Activated CD4-positive, alpha-beta T cell treated with anti-CD3 and anti-CD28 coated beads, Interleukin-2, amount 10 ng/mL, durations not matched to agents 7 days and 5 days (primary cell): ENCODE measurements around the gene C2CD2L. TPM values are rescaled to one million over a fixed set of nuclear protein-coding genes. Genes with fewer than 3 reads are reported as not detected.
"Not testable (repeated sequence)": the region's sequence is repeated elsewhere in the genome, so short reads cannot be mapped to it uniquely, and the experiment has no call there.

Experiments used
- CTCF ChIA-PET: fragments of 350-600 bp; sonication (Branson Sonifier 250); formaldehyde crosslinking; loops from one replicate; lab custom pipeline; 2021; ENCODE audit warnings: antibody characterized with exemption; lab: Charles Lee
- POLR2A ChIA-PET: fragments of 350-600 bp; sonication (Branson Sonifier 250); formaldehyde crosslinking; loops from one replicate; lab custom pipeline; 2021; ENCODE audit warnings: antibody characterized with exemption; lab: Charles Lee
- DNase-seq: peaks from one replicate; pipeline ENCODE4 v3.0.0-alpha.2; 2020
- H3K27ac Mint-ChIP-seq: one replicate; pipeline ENCODE4 v1.8.0; 2021; ENCODE audit warnings: mild to moderate bottlenecking, moderate library complexity, mixed read lengths
- H3K27me3 Mint-ChIP-seq: one replicate; pipeline ENCODE4 v1.8.0; 2021; ENCODE audit warnings: mixed read lengths
- H3K36me3 Mint-ChIP-seq: one replicate; pipeline ENCODE4 v1.8.0; 2021; ENCODE audit warnings: low read depth, mixed read lengths
- H3K4me1 Mint-ChIP-seq: one replicate; pipeline ENCODE4 v1.8.0; 2021; ENCODE audit warnings: mixed read lengths
- H3K4me3 Mint-ChIP-seq: one replicate; pipeline ENCODE4 v1.8.0; 2021; ENCODE audit warnings: mild to moderate bottlenecking, moderate library complexity, mixed read lengths
- H3K9me3 Mint-ChIP-seq: one replicate; pipeline ENCODE4 v1.8.0; 2021; ENCODE audit warnings: mixed read lengths
- total RNA-seq, 2 experiments: library from RNA; stranded (reverse); gene quantifications; one replicate each; pipeline ENCODE4 v1.2.3, GENCODE V29; 2021

Gene C2CD2L
- total RNA-seq, 2 experiments from 2014 or later = 28.4 to 30.0 TPM

GRCh38 chr11:119118946-119119345, 11.8 kb downstream of the C2CD2L start:
- Mint-ChIP-seq H3K4me3 (no peak overlapping the region), H3K27ac (no peak overlapping the region), H3K4me1 (peaks cover 49% of the 10 kb centered on the region), H3K9me3 (no peaks in the 10 kb centered on the region), H3K36me3 (peaks cover 44% of the 10 kb centered on the region), H3K27me3 (no peaks in the 10 kb centered on the region)
- CTCF ChIA-PET = interaction anchor here (0.6 to 1.7 kb wide), 4 partner anchors 10 to 134 kb away, joined by 3 to 8 read pairs (median 4); partner anchors contain the start of genes DPAGT1 and VPS11
- no peak for DNase-seq
- POLR2A ChIA-PET = interaction anchor here (1.2 kb wide), 1 partner anchor 24 kb away, joined by 3 read pairs; a partner anchor contains a TSS

DNA sequence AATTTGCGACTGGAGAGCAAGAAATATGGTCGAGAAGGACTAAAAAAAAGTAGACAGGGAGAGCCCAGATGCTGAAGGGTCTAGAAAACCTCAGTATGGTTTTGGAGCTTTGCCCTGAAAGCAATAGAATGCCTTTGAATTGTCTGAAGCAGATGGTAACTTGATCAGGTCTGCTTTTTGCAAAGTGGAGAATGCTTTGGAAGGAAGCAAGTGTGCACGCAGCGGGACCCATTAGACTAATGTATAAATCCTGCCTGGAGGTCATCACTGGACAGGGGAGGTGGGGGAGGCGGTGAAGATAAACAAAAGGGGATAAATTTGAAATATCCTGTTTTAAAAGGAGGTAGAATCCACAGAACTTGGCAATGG, 13.5 kb downstream of the C2CD2L start:
- no peaks in the 10 kb centered on the region for H3K27me3 Mint-ChIP-seq
- H3K4me1 Mint-ChIP-seq = peaks cover 38% of the 10 kb centered on the region
- ChIA-PET CTCF (interaction anchor here (0.9 kb wide), 1 partner anchor 12 kb away, joined by 3 read pairs; no protein-coding TSS in a partner anchor), POLR2A (no interaction called here)
- no peaks in the 10 kb centered on the region for H3K9me3 Mint-ChIP-seq
- peak overlapping the region; percentile 99 for H3K4me3 Mint-ChIP-seq
- H3K27ac Mint-ChIP-seq = peak overlapping the region; percentile 90
- DNase-seq = no peak
- H3K36me3 Mint-ChIP-seq = peaks cover 38% of the 10 kb centered on the region

DNA sequence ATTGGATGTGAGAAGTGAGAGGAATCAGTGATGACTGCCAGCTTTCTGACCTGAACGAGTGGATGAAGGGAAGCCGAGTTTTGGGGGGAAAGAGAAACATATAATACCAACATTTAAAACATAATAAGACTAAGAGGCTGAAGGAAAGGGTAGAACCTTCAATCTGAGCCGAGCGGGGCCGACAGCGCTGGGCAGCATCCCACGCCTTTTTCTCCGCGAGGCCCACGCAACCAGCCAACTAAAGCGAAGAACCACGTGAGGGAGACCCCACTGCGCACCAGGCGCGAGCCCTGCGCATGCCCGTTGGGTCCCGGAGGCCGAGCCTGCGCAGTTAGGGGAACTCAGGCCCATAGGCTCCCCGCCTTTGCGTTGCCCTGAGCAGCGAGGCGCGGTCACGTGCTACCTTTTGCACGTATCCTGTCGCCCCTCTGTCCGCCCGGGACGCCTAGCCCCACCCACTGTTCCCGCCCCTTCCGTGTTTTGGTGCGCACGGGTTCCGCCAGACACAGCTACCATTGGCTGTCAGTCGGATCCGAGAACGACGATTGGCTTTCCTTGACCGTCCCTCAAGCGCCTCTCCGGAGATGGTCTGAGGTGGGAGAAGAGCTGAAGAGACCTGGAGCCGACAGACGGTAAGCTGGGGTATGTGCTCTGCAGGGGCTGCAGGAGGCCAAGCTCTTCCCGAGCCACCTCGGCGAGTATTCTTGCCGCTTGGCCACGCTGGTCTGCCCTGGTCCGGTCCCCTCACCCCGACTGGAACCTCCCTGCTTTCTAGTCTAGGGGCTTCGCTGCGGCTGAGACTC, 14.1 kb downstream of the C2CD2L start, which contains the start of gene HINFP:
Gene HINFP (plus strand): TSS at position 573 of the 803 bp plus-strand sequence. CDS start 5,365 bp downstream, outside the sequence.
- Mint-ChIP-seq H3K36me3 (peaks cover 32% of the 10 kb centered on the region), H3K4me1 (peaks cover 34% of the 10 kb centered on the region)
- CTCF ChIA-PET = interaction anchor here (0.6 to 1.4 kb wide), 9 partner anchors 8 to 305 kb away, joined by 3 to 4 read pairs (median 3); partner anchors contain the start of gene NLRX1

DNA sequence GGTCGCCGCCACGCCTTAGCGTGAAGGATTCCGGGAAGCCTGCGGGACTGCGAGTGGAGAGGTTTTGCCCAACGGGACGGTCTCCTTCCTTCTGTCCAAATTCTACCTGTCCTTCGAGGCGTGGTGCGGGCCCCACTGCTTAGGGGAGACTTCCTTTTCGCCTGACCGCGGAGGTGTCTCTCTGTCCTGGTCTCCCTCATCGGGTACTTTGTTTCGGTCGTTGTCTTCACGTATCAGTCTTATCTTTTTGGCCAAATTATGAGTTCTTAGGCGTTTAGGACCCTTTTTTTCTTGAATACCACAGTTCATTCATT, 14.6 kb downstream of the C2CD2L start:
- H3K4me1 Mint-ChIP-seq = peaks cover 38% of the 10 kb centered on the region
- peak overlapping the region; percentile 90 for H3K27ac Mint-ChIP-seq
- no peaks in the 10 kb centered on the region for H3K27me3 Mint-ChIP-seq
- H3K4me3 Mint-ChIP-seq = peak overlapping the region; percentile 99
- POLR2A ChIA-PET = no interaction called here
- DNase-seq = no peak
- peaks cover 30% of the 10 kb centered on the region for H3K36me3 Mint-ChIP-seq
- CTCF ChIA-PET = interaction anchor here (0.6 to 1.4 kb wide), 9 partner anchors 9 to 305 kb away, joined by 3 to 4 read pairs (median 3); partner anchors contain the start of gene NLRX1
- H3K9me3 Mint-ChIP-seq = no peaks in the 10 kb centered on the region

More for the DNA sequence above, 14.1 kb downstream of the C2CD2L start, which contains the start of gene HINFP:
- POLR2A ChIA-PET = interaction anchor here (0.6 kb wide), 1 partner anchor 122 kb away, joined by 7 read pairs; no protein-coding TSS in a partner anchor
- H3K4me3 Mint-ChIP-seq = peak within 1 kb of the TSS; percentile 99
- H3K9me3 Mint-ChIP-seq = no peaks in the 10 kb centered on the region
- peak; percentile 100 for DNase-seq
- peak within 1 kb of the TSS; percentile 90 for H3K27ac Mint-ChIP-seq
- no peaks in the 10 kb centered on the region for H3K27me3 Mint-ChIP-seq

- peaks cover 23% of the 10 kb centered on the region for H3K36me3 Mint-ChIP-seq
- no peaks in the 10 kb centered on the region for H3K9me3 Mint-ChIP-seq
- ChIA-PET POLR2A (no interaction called here), CTCF (interaction anchor here (1.8 kb wide), 1 partner anchor 81 kb away, joined by 4 read pairs; the partner anchor contains the start of gene CBL)
- H3K27ac Mint-ChIP-seq = peak overlapping the region; percentile 31
- peaks cover 34% of the 10 kb centered on the region for H3K4me1 Mint-ChIP-seq
- DNase-seq = no peak
- no peak overlapping the region for H3K4me3 Mint-ChIP-seq
- H3K27me3 Mint-ChIP-seq = no peaks in the 10 kb centered on the region
Measured at GRCh38 chr11:119125821-119126220, 18.7 kb downstream of the C2CD2L start.

GRCh38 chr11:119126675-119127268, 19.6 kb downstream of the C2CD2L start:
- peaks cover 32% of the 10 kb centered on the region for H3K36me3 Mint-ChIP-seq
- ChIA-PET CTCF (interaction anchor here (0.5 to 1.8 kb wide), 3 partner anchors 11 to 164 kb away, joined by 3 to 4 read pairs (median 4); partner anchors contain the start of gene CBL), POLR2A (no interaction called here)
- H3K27me3 Mint-ChIP-seq = no peaks in the 10 kb centered on the region
- no peak overlapping the region for H3K4me3 Mint-ChIP-seq
- H3K9me3 Mint-ChIP-seq = no peaks in the 10 kb centered on the region
- no peak overlapping the region for H3K27ac Mint-ChIP-seq
- peaks cover 31% of the 10 kb centered on the region for H3K4me1 Mint-ChIP-seq
- no peak for DNase-seq

GRCh38 chr11:119130662-119131061, 23.5 kb downstream of the C2CD2L start:
- Mint-ChIP-seq H3K9me3 (no peaks in the 10 kb centered on the region), H3K36me3 (peaks cover 44% of the 10 kb centered on the region), H3K4me1 (peaks cover 13% of the 10 kb centered on the region), H3K4me3 (no peak overlapping the region), H3K27me3 (no peaks in the 10 kb centered on the region), H3K27ac (no peak overlapping the region)
- ChIA-PET POLR2A (no interaction called here), CTCF (interaction anchor here (1.6 kb wide), 1 partner anchor 19 kb away, joined by 4 read pairs; no protein-coding TSS in a partner anchor)
- DNase-seq = no peak

DNA sequence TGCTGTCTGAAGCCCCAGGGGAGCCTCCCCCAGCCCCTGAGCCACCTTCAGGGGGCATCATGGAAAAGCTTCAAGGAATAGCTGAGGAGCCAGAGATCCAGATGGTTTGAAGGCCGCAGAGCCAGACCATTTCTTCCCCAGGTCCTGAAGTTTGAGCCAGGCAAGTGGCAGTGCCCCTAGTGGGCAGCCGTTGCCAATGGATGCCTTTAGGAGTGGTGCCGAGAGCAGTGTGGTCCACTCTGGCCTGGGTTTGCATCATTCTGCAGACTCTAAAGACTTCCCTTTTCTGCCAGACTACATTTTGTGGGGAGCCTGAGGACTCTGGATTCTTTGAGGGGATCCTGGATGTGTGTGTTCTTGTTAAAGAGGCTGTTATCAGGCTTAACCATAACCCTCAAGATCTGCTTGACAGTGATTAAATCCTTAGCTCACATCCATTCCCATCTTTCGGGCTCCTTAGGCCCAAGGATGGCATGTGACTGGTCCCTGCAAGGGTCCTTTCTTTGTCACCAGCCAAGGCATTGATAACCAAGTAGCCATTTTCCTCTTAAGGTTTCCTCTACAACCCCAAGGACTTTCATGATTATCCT, 27.3 kb downstream of the C2CD2L start:
- no peak for DNase-seq
- no peak overlapping the region for H3K4me3 Mint-ChIP-seq
- H3K9me3 Mint-ChIP-seq = no peaks in the 10 kb centered on the region
- ChIA-PET POLR2A (no interaction called here), CTCF (interaction anchor here (1.2 kb wide), 1 partner anchor 28 kb away, joined by 3 read pairs; no protein-coding TSS in a partner anchor)
- no peak overlapping the region for H3K27ac Mint-ChIP-seq
- H3K27me3 Mint-ChIP-seq = peaks cover 13% of the 10 kb centered on the region
- no peaks in the 10 kb centered on the region for H3K4me1 Mint-ChIP-seq
- peaks cover 39% of the 10 kb centered on the region for H3K36me3 Mint-ChIP-seq

DNA sequence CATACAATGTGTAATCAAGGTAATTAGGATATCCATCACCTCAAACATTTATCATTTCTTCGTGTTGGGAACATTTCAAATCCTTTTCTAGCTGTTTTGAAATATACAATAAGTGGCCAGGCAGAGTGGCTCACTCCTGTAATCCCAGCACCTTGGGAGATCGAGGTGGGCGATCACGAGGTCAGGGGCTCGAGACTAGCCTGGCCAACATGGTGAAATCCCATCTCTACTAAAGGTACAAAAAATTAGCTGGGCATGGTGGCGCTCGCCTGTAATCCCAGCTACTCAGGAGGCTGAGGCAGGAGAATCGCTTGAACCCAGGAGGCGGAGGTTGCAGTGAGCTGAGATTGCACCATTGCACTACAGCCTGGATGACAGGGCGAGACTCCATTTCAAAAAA, 32.1 kb downstream of the C2CD2L start:
- H3K27me3 Mint-ChIP-seq = peaks cover 25% of the 10 kb centered on the region
- CTCF ChIA-PET = interaction anchor here (1.0 to 1.9 kb wide), 3 partner anchors 13 to 56 kb away, joined by 4 to 5 read pairs (median 4); no protein-coding TSS in a partner anchor
- H3K4me1 Mint-ChIP-seq, H3K4me3 Mint-ChIP-seq, H3K9me3 Mint-ChIP-seq, DNase-seq, H3K36me3 Mint-ChIP-seq, POLR2A ChIA-PET, H3K27ac Mint-ChIP-seq: not testable (repeated sequence)

DNA sequence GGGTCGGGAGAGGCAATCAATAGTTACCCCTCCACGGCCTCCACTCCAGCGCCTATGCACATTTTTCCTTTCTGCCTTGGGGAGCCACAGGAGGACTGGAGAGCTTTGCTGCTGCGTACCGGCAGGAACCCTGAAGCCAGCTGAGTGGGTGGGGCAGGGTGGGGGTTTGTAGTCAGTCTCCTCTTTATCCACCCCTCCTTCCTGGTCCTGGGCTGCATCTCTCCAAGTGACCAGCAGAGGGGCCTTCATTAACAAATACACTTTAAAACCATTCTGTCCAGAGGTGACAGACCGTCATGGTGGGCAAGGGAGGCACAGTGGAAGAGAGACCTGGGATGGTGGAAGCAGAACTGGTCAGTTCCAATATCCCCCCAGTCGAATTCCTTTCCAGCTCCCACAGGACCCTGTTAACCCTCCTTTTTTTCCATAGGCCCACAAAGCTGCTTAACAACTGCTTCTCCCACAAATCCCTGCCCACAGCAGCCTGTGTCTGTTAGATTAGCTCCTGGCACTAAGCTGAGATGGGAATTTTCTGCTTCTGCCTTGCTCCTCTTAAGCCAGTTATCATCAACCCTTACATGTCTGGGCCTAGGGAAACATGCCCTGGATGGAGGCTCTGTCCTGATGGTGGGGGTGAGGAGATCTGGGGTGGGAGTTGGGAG, 37.8 kb downstream of the C2CD2L start:
- H3K4me1 Mint-ChIP-seq = peaks cover 8% of the 10 kb centered on the region
- H3K4me3 Mint-ChIP-seq = no peak overlapping the region
- no peak overlapping the region for H3K27ac Mint-ChIP-seq
- peak; percentile 34 for DNase-seq
- POLR2A ChIA-PET = no interaction called here
- H3K36me3 Mint-ChIP-seq = no peaks in the 10 kb centered on the region
- H3K27me3 Mint-ChIP-seq = peaks cover 46% of the 10 kb centered on the region
- CTCF ChIA-PET = interaction anchor here (0.7 to 2.1 kb wide), 9 partner anchors 8 to 122 kb away, joined by 3 to 7 read pairs (median 3); no protein-coding TSS in a partner anchor
- no peaks in the 10 kb centered on the region for H3K9me3 Mint-ChIP-seq

DNA sequence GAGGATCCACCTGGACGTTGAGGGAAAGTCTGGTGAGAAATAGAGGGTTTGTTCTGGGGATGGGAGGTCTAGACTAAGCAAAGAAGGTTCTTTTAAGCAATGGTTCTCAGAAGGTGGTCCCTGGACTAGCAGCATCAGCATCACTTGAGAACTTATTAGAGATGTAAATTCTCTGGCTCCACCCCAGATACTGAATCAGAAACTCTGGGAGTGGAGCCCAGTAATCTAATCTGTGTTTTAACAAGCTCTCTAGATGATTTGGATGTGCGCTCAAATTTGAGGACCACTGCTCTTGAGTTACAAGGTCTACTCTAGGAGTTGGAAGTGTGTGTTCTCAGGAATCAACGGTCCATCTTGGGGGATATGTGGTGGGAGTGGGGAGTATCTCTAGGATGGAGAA, 38.4 kb downstream of the C2CD2L start:
- no peak overlapping the region for H3K4me3 Mint-ChIP-seq
- peaks cover 52% of the 10 kb centered on the region for H3K27me3 Mint-ChIP-seq
- H3K9me3 Mint-ChIP-seq = no peaks in the 10 kb centered on the region
- H3K27ac Mint-ChIP-seq = no peak overlapping the region
- POLR2A ChIA-PET = no interaction called here
- DNase-seq = no peak
- H3K36me3 Mint-ChIP-seq = no peaks in the 10 kb centered on the region
- H3K4me1 Mint-ChIP-seq = peaks cover 8% of the 10 kb centered on the region
- CTCF ChIA-PET = interaction anchor here (0.7 to 1.9 kb wide), 7 partner anchors 9 to 121 kb away, joined by 3 to 7 read pairs (median 3); no protein-coding TSS in a partner anchor
